Raji (cell line): ENCODE data around the gene HAPLN1.

Source experiments
- POLR2A ChIP-seq: IDR thresholded peaks from 2 replicates; pipeline ENCODE4 v1.6.1; 2011; ENCODE audit warnings: low read depth, low read length, control low read depth; ENCODE audit not compliant: insufficient read depth

Gene HAPLN1

GRCh38 chr5:83686251-83686650, 34.4 kb downstream of the HAPLN1 start:
- no peak for TF ChIP-seq POLR2A

GRCh38 chr5:83683836-83684235, 36.8 kb downstream of the HAPLN1 start:
- no peak for TF ChIP-seq POLR2A

- no peak for TF ChIP-seq POLR2A
These were observed 48.0 kb downstream of the HAPLN1 start for GRCh38 chr5:83672646-83673045.

- TF ChIP-seq POLR2A = no peak
These were observed 48.5 kb downstream of the HAPLN1 start for GRCh38 chr5:83672158-83672557.

GRCh38 chr5:83665631-83666030, 55.0 kb downstream of the HAPLN1 start:
- TF ChIP-seq POLR2A = no peak

GRCh38 chr5:83662558-83662957, 58.1 kb downstream of the HAPLN1 start:
- no peak for TF ChIP-seq POLR2A

GRCh38 chr5:83657807-83658525, 62.7 kb downstream of the HAPLN1 start:
- no peak for TF ChIP-seq POLR2A

- TF ChIP-seq POLR2A = no peak
These were observed 66.1 kb downstream of the HAPLN1 start for GRCh38 chr5:83654427-83654994.

GRCh38 chr5:83653669-83654068, 67.0 kb downstream of the HAPLN1 start:
- TF ChIP-seq POLR2A = no peak

GRCh38 chr5:83645936-83646335, 74.7 kb downstream of the HAPLN1 start:
- no peak for TF ChIP-seq POLR2A

- no peak for TF ChIP-seq POLR2A
These were observed 76.4 kb downstream of the HAPLN1 start for GRCh38 chr5:83644301-83644700.

- no peak for TF ChIP-seq POLR2A
These were observed 78.7 kb downstream of the HAPLN1 start for GRCh38 chr5:83641946-83642345.

- TF ChIP-seq POLR2A = no peak
These were observed 80.7 kb downstream of the HAPLN1 start for GRCh38 chr5:83639911-83640310.

- TF ChIP-seq POLR2A = no peak
These were observed 84.5 kb downstream of the HAPLN1 start for GRCh38 chr5:83636156-83636555.

GRCh38 chr5:83633285-83633684, 87.4 kb downstream of the HAPLN1 start:
- TF ChIP-seq POLR2A = no peak

- TF ChIP-seq POLR2A = no peak
These were observed 87.8 kb downstream of the HAPLN1 start for GRCh38 chr5:83632874-83633273.

GRCh38 chr5:83628360-83628759, 92.3 kb downstream of the HAPLN1 start:
- TF ChIP-seq POLR2A = no peak
